MM.1S (cell line): Measurements from ENCODE around the gene PI4KA.
A peak's percentile ranks its signal among the peaks of the same experiment; 100 is the strongest.

Source experiments
- DNase-seq: peaks from one replicate; pipeline ENCODE4 v3.0.0-alpha.2; 2015
- H2AFZ ChIP-seq: fragments of 300-600 bp; sonication (generic); 2 replicates; pipeline ENCODE4 v1.6.0; 2016; ENCODE audit warnings: antibody characterized with exemption, low read length
- H3F3A ChIP-seq: fragments of 300-600 bp; sonication (generic); 2 replicates; pipeline ENCODE4 v1.6.1; 2016; ENCODE audit warnings: mild to moderate bottlenecking, antibody characterized with exemption, low read length, moderate library complexity, mixed read lengths; ENCODE audit not compliant: insufficient read depth
- H3K27ac ChIP-seq: fragments of 300-600 bp; sonication (generic); 2 replicates; pipeline ENCODE4 v1.5.1; 2016; ENCODE audit warnings: mild to moderate bottlenecking, low read length
- H3K27me3 ChIP-seq: fragments of 300-600 bp; sonication (generic); replicated peaks from 2 replicates; pipeline ENCODE4 v1.6.0; 2016; ENCODE audit warnings: low read length; ENCODE audit not compliant: insufficient read depth
- H3K36me3 ChIP-seq: fragments of 300-600 bp; sonication (generic); replicated peaks from 2 replicates; pipeline ENCODE4 v1.6.1; 2016; ENCODE audit warnings: mild to moderate bottlenecking, low read length, mixed read lengths; ENCODE audit not compliant: insufficient read depth
- H3K4me1 ChIP-seq: fragments of 300-600 bp; sonication (generic); 2 replicates; pipeline ENCODE4 v1.6.1; 2016; ENCODE audit warnings: low read length, mixed read lengths
- H3K4me2 ChIP-seq: fragments of 300-600 bp; sonication (generic); 2 replicates; pipeline ENCODE4 v1.6.0; 2016; ENCODE audit warnings: low read depth, low read length
- H3K4me3 ChIP-seq: fragments of 300-600 bp; sonication (generic); 2 replicates; pipeline ENCODE4 v1.5.1; 2016; ENCODE audit warnings: low read length, mixed read lengths
- H3K79me2 ChIP-seq: fragments of 300-600 bp; sonication (generic); 2 replicates; pipeline ENCODE4 v1.6.1; 2016; ENCODE audit warnings: mixed run types, low read length, mixed read lengths
- H3K9ac ChIP-seq: fragments of 300-600 bp; sonication (generic); 2 replicates; pipeline ENCODE4 v1.6.1; 2016; ENCODE audit warnings: low read length, mixed read lengths
- H3K9me2 ChIP-seq: fragments of 300-600 bp; sonication (generic); replicated peaks from 2 replicates; pipeline ENCODE4 v1.6.1; 2016; ENCODE audit warnings: mild to moderate bottlenecking, low read length, mixed read lengths; ENCODE audit not compliant: insufficient read depth
- H3K9me3 ChIP-seq: fragments of 300-600 bp; sonication (generic); replicated peaks from 2 replicates; pipeline ENCODE4 v1.6.1; 2016; ENCODE audit warnings: mild to moderate bottlenecking, low read length, mixed read lengths; ENCODE audit not compliant: insufficient read depth
- H4K20me1 ChIP-seq: fragments of 300-600 bp; sonication (generic); 2 replicates; pipeline ENCODE4 v1.6.1; 2016; ENCODE audit warnings: mild to moderate bottlenecking, low read length, moderate library complexity, mixed read lengths; ENCODE audit not compliant: insufficient read depth
- CTCF ChIP-seq: fragments of 300-600 bp; sonication (generic); IDR thresholded peaks from 2 replicates; pipeline ENCODE4 v1.5.1; 2016; ENCODE audit warnings: antibody characterized with exemption, low read length, mixed read lengths
- EZH2 ChIP-seq: fragments of 300-600 bp; sonication (generic); optimal IDR thresholded peaks from 2 replicates; pipeline ENCODE3; 2017; ENCODE audit warnings: low read depth, mild to moderate bottlenecking, antibody characterized with exemption, low read length, mixed read lengths
- EZH2phosphoT487 ChIP-seq: fragments of 300-600 bp; sonication (generic); IDR thresholded peaks from 2 replicates; pipeline ENCODE4 v1.6.1; 2018; ENCODE audit warnings: antibody characterized with exemption, low read length

The PI4KA gene

GRCh38 chr22:20863366-20863765 is 4.8 kb upstream of the PI4KA start:
- Histone ChIP-seq H3K79me2 (peaks cover 60% of the 10 kb centered on the region), H3K36me3 (no peaks in the 10 kb centered on the region), H3K9me2 (no peaks in the 10 kb centered on the region), H3K27me3 (no peaks in the 10 kb centered on the region), H3K9ac (no peak overlapping the region), H3K4me2 (no peak overlapping the region), H4K20me1 (no peaks in the 10 kb centered on the region), H3K27ac (no peak overlapping the region), H3K9me3 (no peaks in the 10 kb centered on the region), H2AFZ (no peak overlapping the region), H3K4me3 (no peak overlapping the region), H3F3A (peaks cover 18% of the 10 kb centered on the region; the same call in 1 of the 2 replicates), H3K4me1 (peaks cover 31% of the 10 kb centered on the region)
- no peak for DNase-seq
- TF ChIP-seq EZH2phosphoT487 (no peak), CTCF (no peak)

- TF ChIP-seq CTCF (no peak), EZH2 (no peak), EZH2phosphoT487 (no peak)
These were observed 3.9 kb upstream of the PI4KA start for GRCh38 chr22:20862540-20862939.

GRCh38 chr22:20859615-20860014 is 1.0 kb upstream of the PI4KA start:
- Histone ChIP-seq H3K9me3 (no peaks in the 10 kb centered on the region), H3K27ac (no peak overlapping the region), H2AFZ (peak overlapping the region; percentile 99), H3F3A (no peaks in the 10 kb centered on the region; the same call in 1 of the 2 replicates), H4K20me1 (peaks cover 10% of the 10 kb centered on the region; the same call in 1 of the 2 replicates), H3K27me3 (no peaks in the 10 kb centered on the region), H3K9me2 (no peaks in the 10 kb centered on the region), H3K9ac (peak overlapping the region; percentile 88), H3K4me3 (peak overlapping the region; percentile 100), H3K79me2 (peaks cover 69% of the 10 kb centered on the region), H3K4me2 (peak overlapping the region; percentile 78), H3K4me1 (peaks cover 16% of the 10 kb centered on the region), H3K36me3 (no peaks in the 10 kb centered on the region)
- DNase-seq, result peak; percentile 19
- TF ChIP-seq EZH2phosphoT487 (no peak), CTCF (no peak), EZH2 (no peak)

More at GRCh38 chr22:20862540-20862939, 3.9 kb upstream of the PI4KA start:
- Histone ChIP-seq H3K27ac (no peak overlapping the region), H3K9me2 (no peaks in the 10 kb centered on the region), H3K9ac (no peak overlapping the region), H2AFZ (no peak overlapping the region), H3K4me1 (peaks cover 24% of the 10 kb centered on the region), H3K36me3 (no peaks in the 10 kb centered on the region), H3K27me3 (no peaks in the 10 kb centered on the region), H4K20me1 (no peaks in the 10 kb centered on the region), H3K9me3 (no peaks in the 10 kb centered on the region), H3K79me2 (peaks cover 61% of the 10 kb centered on the region), H3K4me3 (no peak overlapping the region), H3K4me2 (no peak overlapping the region), H3F3A (peaks cover 11% of the 10 kb centered on the region; the same call in 1 of the 2 replicates)
- DNase-seq, result no peak
